NCI-H2171 (cell line): Measurements from ENCODE around the gene GKAP1.
"Not testable (repeated sequence)": the region's sequence is repeated elsewhere in the genome, so short reads cannot be mapped to it uniquely, and the experiment has no call there.

Experiments
- DNase-seq: peaks from one replicate; lab custom pipeline; 2025; lab: John Stamatoyannopoulos, UW

GKAP1 gene

DNA sequence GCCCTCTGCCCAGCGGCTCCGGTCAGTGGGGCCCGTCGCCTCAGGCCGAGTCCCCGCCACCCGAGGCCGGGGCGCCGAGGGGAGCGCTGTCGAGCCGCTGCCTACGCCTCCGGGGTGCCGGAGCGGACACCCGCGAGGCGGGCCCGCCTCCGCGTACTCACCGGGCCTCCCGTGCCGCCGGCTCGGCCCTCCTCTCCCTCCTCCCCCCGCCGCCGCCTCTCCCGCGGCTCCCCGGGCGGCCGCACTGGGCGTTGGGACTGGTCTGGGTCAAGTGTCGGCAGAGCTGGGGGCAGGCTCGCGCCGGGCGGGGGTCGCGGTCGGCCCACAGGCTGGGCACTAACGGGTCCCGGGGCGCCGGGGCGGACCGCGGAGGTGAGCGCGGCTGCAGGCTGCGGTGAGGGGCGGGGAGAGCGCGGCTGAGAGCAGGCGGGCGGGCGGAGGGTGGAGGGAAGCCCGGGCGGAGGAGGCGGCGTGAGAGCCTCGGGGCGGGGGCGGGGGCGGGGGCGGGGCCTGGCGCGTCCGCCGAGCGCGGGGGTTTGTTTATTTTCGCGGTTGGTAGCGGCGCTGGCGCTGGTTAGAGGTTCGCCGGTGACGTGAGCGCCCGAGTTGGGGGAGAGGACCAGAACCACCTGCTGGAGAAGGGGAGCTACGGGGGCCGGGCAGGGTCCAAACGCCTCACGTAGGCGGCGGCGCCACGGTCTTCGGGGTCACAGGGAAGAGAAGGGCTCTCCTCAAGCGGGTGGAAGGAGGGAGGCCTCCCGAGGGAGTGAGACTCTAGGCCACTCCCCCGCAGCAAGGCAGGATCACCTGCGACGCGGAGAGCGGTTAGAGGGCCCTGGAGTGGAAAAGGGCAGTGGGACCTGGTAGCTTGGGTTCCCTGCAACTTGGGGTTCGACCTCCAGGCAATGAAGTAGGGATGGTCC lies at the start of gene GKAP1:
TSS of gene GKAP1 (minus strand) at position 414 of the 923 bp plus-strand sequence. CDS start 11,252 bp downstream, outside the sequence.
- DNase-seq = peak; percentile 80

GRCh38 chr9:83849895-83850294 lies 32.3 kb upstream of the GKAP1 start:
- DNase-seq = not testable (repeated sequence)

DNA sequence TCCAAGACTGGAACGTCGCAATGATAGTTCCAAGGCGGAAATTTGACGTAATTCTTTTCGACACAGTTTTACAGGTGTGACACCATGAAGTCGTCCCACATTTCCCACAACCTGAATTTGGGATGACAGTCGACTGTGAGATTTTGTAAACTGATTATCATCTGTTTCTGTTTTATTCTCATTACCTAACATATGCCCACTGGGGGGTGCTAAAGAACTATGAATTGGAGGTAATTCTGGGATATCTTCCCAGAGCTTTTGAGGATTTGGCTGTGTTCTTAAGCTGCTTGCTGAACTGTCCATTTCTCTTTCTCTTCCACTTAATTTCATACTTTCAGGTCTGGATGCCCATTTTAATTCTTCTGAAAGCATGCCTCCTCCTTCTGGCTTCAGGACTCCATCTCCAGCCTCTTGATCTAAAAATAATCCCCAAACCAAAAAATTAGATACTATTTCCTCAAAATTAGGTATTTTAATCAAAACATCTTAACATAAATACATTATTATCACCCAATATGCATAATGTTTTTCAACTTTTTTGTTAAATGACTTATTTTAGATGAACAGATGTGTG lies 19.6 kb upstream of the GKAP1 start:
- DNase-seq = not testable (repeated sequence)

GRCh38 chr9:83830426-83831071 lies 13.0 kb upstream of the GKAP1 start:
- peak; percentile 26 for DNase-seq

GRCh38 chr9:83824986-83825623 lies 7.5 kb upstream of the GKAP1 start:
- DNase-seq = not testable (repeated sequence)

- DNase-seq = not testable (repeated sequence)
Observed at GRCh38 chr9:83817011-83817355, 586 bp downstream of the GKAP1 start.

- DNase-seq = not testable (repeated sequence)
Observed at GRCh38 chr9:83815120-83815519, 2.4 kb downstream of the GKAP1 start.

- not testable (repeated sequence) for DNase-seq
Observed at GRCh38 chr9:83809213-83809612, 8.4 kb downstream of the GKAP1 start.

GRCh38 chr9:83804454-83804853 lies 13.1 kb downstream of the GKAP1 start:
- not testable (repeated sequence) for DNase-seq

GRCh38 chr9:83803941-83804340 lies 13.6 kb downstream of the GKAP1 start:
- DNase-seq = not testable (repeated sequence)

- no peak for DNase-seq
Observed at GRCh38 chr9:83800236-83801033, 17.1 kb downstream of the GKAP1 start.

- DNase-seq = no peak
Observed at GRCh38 chr9:83794051-83794450, 23.5 kb downstream of the GKAP1 start.

DNA sequence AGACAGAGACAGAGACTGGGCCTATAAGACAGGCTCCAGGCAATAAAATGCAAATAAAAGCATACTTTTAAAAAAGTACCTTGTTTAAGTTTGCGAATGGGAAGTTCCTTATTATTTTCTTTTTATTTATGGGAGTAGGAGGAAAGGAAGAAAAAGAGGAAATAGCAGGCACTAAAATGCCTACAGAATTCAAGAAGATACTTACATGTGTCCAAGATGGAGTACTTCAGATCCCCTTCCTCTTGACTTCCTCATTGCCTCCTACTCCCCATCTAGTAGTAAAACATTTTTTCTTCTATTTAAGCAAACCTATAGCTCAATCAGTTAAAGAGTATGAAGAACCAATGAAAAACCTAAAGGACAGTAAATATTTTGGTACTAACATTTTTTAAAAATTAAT lies 24.8 kb downstream of the GKAP1 start:
- no peak for DNase-seq

- no peak for DNase-seq
Observed at GRCh38 chr9:83778164-83778563, 39.4 kb downstream of the GKAP1 start.

GRCh38 chr9:83775932-83776331 lies 41.6 kb downstream of the GKAP1 start:
- DNase-seq = no peak

DNA sequence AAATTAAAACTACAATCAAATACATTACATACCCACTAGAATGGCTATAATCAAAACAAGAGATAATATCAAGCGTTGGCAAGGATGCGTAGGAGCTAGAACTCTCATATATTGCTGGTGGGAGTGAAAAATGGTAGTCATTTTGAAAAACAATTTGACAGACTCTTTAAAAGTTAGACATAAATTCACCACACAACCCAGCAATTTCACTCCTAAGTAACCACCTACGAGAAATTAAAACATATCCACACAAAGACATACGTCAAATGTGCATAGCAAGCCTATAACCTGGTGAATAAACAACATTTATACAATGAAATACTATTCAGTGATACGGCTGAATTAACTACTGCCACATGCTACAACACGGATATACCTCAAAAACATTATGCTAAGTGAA lies 44.7 kb downstream of the GKAP1 start:
- no peak for DNase-seq

- no peak for DNase-seq
Observed at GRCh38 chr9:83765376-83765775, 52.2 kb downstream of the GKAP1 start.

DNA sequence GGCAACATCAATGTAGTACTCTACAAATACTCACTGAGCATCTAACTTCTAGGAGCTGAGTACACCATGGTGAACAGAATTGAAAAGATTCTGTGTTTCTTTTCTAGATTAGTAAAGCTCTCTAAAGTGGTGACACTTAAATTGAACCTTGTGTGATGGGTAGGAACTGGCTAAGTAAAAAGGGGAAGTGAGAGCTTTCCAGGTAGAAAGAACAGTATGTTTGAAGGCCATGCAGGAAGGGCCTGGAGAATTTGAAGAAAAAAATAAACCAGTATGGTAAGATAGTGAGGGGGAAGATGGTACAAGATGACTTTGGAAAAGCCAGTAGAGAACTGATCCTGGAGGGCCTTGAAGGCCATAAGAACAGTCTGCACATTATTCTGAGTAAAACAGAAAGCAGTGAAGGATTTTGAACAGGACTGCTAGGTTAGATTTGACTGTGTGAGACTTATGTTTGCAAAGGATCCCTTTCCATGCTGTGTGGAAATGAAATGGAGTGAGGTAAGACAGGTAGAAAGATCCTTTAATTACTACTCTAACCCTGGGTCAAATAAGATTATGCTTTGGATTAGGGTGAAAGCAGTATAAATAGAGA lies 63.1 kb downstream of the GKAP1 start:
- DNase-seq = no peak

DNA sequence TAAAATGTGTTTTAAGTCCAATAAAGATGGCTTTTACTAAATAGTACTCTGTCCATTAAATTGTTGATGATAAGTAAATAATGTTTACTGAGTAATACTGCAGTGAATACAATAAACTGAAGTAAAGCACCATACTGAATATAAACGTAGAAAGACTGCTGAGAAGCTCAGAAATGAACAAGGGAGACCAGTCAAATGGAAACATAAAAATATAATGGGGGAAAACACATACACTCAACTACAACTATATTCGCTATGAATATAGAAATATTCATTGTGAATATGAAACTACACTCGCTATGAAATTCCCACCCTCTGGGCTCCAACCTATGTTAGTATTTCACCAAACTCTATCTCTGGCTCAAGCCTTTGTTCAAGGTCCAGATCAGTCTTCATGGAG lies 67.9 kb downstream of the GKAP1 start:
- DNase-seq = no peak

DNA sequence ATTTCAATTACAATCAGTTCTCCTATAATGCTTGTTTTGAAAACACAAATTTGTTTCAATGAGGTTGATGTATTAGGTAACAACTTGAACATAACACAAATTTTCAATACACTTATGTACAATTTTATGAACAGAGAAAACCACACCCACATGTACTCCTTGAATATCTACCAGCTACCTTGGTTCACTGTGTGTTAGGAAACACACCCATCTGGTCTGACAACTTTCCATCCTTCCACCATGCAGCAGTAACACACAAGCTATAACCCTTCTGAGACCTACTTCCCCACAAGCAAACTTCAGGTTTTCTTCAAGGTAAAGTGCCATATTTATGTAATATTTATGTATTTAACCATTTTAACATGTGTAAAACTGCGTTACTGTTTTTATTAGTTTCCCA lies 73.4 kb downstream of the GKAP1 start:
- DNase-seq = no peak

DNA sequence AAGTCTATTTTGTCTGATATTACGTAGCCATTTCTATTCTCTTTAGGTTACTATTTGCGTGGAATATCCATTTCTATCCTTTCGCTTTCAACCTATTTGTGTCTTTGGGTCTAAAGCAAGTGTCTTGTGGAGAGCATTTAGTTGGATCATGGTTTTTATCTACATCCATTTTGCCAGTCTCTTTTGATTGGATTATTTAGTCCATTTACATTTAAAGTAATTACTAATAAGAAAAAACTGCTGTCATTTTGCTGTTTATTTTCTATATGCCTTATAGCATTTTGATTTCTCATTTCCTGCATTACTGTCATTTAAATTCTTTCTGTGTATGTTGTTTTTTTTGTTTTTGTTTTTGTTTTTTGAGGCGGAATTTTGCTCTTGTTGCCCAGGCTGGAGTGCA lies 83.8 kb downstream of the GKAP1 start:
- no peak for DNase-seq
